22Rv1 (cell line): ENCODE results near the gene RPL22L1.
"Not testable (repeated sequence)": the region's sequence is repeated elsewhere in the genome, so short reads cannot be mapped to it uniquely, and the experiment has no call there.

Experiments
- H3K27ac ChIP-seq: fragments of 450-650 bp; 2 replicates; pipeline ENCODE4 v1.5.1; 2017
- ZFX ChIP-seq: fragments of 450-650 bp; IDR thresholded peaks from 2 replicates; pipeline ENCODE4 v1.6.1; 2017; ENCODE audit warnings: antibody characterized with exemption, borderline replicate concordance
- TF ChIP-seq, protein P1 (sequence below): fragments of 450-650 bp; IDR thresholded peaks from 2 replicates; pipeline ENCODE4 v1.5.1; 2017; ENCODE audit warnings: mild to moderate bottlenecking

The RPL22L1 gene

DNA sequence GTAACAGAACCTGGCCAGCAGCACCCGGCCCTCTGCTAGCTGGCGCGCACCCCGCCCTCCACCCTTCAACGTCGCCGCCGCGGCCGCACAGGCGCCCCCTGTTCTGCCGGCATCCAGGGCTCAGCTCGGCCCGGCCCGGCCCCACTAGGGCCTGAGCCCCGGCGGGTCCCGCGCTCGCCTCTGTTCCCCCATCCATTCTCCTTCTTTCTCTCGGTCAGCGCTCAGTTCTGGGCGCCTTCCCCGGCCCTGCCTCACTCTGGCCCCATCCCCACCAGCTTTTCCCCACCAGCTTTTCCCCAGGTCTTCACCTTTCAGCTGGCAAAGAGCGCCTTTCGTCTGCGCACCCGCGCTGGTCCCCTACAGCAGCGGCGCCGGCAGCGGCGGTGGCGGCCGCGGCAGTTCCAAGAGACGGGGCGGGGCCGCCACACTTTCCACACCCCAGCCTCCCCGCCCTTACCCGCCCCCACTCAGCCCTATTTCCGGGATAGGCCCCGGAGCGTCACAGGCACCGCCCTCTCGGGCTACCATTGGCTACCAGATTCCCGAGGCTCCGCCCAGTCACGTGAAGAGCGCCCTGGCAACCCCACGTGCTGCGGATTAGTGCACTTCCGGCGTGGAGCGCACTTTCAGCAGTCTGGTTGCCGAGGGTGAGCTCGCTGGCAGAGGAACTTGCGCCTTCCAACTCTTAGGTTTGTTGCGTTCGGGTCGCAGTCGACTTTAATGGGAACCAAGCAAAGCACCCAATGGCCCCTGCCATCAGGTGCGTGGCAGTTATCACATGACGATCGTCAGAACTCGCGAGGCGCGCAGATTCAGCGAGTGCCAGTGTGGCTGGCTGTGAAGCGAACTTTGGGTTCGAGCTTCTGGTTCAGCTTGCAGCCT, 38.5 kb upstream of the RPL22L1 start, which contains the start of gene EIF5A2:
Gene EIF5A2 (minus strand): TSS at position 403 of the 882 bp plus-strand sequence. CDS start 831 bp downstream, outside the sequence.
- TF ChIP-seq ZFX = no peak
- TF ChIP-seq, protein P1, sequence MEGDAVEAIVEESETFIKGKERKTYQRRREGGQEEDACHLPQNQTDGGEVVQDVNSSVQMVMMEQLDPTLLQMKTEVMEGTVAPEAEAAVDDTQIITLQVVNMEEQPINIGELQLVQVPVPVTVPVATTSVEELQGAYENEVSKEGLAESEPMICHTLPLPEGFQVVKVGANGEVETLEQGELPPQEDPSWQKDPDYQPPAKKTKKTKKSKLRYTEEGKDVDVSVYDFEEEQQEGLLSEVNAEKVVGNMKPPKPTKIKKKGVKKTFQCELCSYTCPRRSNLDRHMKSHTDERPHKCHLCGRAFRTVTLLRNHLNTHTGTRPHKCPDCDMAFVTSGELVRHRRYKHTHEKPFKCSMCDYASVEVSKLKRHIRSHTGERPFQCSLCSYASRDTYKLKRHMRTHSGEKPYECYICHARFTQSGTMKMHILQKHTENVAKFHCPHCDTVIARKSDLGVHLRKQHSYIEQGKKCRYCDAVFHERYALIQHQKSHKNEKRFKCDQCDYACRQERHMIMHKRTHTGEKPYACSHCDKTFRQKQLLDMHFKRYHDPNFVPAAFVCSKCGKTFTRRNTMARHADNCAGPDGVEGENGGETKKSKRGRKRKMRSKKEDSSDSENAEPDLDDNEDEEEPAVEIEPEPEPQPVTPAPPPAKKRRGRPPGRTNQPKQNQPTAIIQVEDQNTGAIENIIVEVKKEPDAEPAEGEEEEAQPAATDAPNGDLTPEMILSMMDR = no peak
- H3K27ac ChIP-seq = 0 out of 2 replicates have a peak within 1 kb of the TSS, but pooled peaks have one; percentile 16

DNA sequence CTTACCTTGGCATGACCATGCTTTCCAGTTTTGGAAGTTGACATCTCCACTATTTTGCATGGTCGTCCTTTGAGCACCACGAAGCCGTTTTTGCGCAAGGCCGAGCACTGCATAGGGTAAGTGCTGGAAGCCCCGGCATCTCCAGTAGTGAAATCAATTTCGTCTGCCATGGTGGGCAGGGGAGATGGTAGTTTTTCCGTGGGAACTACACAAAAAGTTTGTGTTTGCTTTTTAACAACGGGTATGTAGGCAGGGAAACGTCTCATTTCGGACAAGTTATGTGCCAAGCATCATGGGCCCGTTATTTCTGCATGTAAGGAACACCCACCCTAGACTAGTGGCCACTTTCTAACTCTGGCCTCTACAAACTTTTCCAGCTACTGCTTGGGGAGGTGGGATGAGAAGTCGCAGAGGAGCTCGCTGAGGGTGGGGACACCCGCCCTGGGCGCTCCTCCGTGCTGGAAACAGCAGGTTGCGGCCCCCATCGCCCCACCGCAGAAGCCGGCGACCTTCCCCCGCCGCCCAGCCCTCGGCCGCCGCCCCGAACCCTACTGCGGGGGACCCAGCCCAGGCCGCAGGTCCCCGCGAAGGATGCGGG, 37.7 kb upstream of the RPL22L1 start:
- TF ChIP-seq, protein P1 = no peak
- no peak for TF ChIP-seq ZFX
- H3K27ac ChIP-seq = no peak overlapping the region

DNA sequence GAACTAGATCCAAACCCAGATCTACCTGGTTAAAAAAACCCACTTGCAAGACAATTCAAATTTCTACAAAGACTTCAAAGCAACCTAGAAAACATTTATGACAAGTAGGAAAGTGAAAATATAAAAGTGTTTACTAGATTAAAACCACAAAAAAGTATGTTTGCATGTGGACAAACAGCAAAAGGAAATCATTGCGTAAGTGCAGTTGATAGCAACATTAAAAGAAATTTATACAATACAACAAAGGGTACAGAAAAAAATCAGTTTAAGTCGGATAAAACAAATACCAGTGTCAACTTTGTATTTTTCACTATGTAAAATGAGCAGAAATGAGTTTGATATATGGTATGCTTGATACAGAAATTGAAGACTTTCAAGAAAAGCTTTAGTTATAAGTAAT, 35.9 kb upstream of the RPL22L1 start:
- no peak overlapping the region for H3K27ac ChIP-seq
- TF ChIP-seq, protein P1 = no peak
- no peak for TF ChIP-seq ZFX

DNA sequence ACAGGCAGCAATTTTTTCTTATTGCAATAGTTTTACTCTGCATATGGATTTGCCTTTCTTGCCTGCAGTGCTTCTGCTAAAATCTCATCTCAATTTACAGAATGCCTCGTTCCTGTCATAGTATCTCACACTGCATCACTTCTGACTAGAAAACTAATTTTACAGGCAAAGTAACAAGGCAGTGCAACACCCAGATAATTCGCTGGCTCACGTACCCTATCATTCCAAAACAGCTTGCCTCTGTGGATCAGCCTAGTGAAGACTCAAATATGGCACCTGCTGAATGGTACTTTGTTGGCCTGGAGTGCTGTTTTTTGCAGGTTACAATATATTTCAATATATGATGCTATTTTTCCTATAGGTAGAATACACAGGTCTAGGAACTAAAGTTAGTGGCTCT, 33.1 kb upstream of the RPL22L1 start:
- no peak for TF ChIP-seq ZFX
- TF ChIP-seq, protein P1 = no peak
- H3K27ac ChIP-seq = no peak overlapping the region

DNA sequence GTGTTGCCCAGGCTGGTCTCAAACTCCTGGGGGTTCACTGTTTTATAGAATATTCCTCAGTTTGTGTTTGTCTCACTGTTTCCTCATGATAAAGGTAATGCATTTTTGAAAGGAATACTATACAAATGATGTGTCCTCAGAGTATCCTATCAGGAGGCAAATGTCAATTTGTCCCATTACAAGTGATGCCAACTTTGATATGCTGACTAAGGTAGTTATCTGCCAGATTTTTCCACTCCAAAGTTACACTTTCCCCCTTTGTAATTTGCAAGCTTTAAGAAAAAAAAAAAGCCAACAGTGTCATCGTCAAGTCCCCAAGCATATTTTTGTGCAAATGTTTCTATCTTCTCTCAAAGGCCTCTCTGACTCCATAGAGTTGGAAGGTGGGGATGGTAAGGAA, 29.5 kb upstream of the RPL22L1 start:
- TF ChIP-seq, protein P1 = no peak
- no peak for TF ChIP-seq ZFX
- no peak overlapping the region for H3K27ac ChIP-seq

DNA sequence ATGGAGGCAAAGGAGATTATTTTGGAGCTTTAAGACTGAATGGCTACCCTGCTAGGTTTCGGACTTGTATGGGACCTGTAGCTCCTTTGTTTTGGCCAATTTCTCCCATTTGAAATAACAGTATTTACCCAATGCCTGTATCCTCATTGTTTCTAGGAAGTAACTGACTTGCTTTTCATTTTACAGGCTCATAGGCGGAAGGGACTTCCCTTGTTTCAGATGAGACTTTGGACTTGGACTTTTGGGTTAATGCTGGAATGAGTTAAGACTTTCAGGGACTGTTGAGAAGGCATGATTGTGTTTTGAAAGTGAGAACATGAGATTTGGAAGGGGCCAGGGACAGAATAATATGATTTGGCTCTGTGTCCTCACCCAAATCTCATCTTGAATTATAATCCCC, 28.0 kb upstream of the RPL22L1 start:
- TF ChIP-seq ZFX = no peak
- TF ChIP-seq, protein P1 = no peak
- no peak overlapping the region for H3K27ac ChIP-seq

DNA sequence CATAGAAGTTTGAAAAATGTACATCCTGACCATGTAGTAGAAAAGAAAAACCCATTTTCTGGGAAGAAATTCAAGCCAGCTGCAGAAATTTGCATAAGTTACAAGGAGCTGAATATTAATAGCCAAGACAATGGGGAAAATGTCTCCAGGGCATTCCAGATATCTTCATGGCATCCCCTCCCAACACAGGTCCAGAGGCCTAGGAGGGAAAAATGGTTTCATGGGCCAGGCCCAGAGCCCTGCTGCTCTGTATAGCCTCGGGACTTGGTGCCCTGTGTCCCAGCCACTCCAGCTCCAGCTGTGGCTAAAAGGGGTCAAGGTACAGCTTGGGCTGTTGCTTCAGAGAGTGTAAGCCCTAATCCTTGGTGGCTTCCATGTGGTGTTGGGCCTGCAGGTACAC, 27.2 kb upstream of the RPL22L1 start:
- H3K27ac ChIP-seq = not testable (repeated sequence)
